GM18909 (cell line): ENCODE measurements around the gene WSB2.
"Not testable (repeated sequence)": the region's sequence is repeated elsewhere in the genome, so short reads cannot be mapped to it uniquely, and the experiment has no call there.

Experiments
- ATAC-seq: cut with Tn5 transposase; IDR thresholded peaks from one replicate; pipeline ENCODE4 v1.9.1; 2021; ENCODE audit warnings: mild to moderate bottlenecking; ENCODE audit not compliant: unreplicated experiment, poor library complexity

The WSB2 gene

GRCh38 chr12:118061011-118061872, at the start of gene WSB2:
Gene WSB2 (minus strand): TSS chr12:118061179. CDS start chr12:118061048, 131 bp downstream.
- ATAC-seq = peak; percentile 38

DNA sequence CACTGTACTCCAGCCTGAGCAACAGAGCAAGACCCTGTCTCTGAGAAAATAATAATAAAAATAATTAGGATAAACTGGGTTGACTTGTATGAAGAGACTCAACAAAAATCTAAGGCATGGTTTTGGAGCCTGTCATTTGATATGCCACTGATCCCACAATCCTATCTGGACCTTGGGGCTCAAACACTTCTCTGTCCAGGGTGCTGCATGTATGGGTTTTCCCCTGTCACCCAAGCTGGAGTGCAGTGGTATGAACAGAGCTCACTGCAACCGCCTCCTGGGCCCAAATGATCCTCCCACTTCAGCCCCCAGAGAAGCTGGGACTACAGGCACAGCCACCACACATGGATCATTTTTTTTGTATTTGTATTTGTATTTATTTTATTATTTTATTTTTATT, 48.1 kb upstream of the WSB2 start:
- no peak for ATAC-seq

DNA sequence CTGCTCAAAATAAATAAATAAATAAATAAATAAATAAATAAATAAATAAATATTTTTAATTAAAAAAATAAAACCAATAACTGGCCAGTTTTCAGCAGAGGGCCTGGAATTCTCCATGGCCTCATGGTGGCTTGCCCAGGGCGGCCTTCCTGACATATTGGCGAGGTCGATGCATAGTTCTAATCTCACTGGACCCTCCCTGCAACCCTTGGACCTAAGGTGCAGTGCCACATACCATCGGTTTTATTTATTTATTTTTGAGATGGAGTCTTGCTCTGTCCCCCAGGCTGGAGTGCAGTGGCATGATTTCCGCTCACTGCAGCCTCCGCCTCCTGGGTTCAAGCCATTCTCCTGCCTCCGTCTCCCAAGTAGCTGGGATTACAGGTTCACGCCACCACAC, 46.7 kb upstream of the WSB2 start:
- ATAC-seq = no peak

DNA sequence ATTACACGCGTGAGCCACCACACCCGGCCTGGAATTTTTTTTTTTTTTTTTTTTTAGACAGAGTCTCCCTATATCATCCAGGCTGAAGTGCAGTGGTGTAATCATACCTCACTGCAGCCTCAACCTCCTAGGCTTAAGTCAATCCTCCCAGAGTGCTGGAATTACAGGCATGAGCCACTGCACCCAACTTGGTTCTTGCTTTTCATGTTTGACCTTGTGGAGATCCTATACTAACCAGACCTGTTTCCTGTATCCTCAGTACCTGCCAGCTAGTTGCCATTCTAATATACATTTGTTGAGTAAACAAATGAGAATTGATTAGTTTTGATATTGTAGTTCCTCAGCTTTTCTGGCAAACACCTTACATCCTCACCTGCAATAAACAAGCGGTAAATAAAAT, 46.0 kb upstream of the WSB2 start:
- no peak for ATAC-seq

DNA sequence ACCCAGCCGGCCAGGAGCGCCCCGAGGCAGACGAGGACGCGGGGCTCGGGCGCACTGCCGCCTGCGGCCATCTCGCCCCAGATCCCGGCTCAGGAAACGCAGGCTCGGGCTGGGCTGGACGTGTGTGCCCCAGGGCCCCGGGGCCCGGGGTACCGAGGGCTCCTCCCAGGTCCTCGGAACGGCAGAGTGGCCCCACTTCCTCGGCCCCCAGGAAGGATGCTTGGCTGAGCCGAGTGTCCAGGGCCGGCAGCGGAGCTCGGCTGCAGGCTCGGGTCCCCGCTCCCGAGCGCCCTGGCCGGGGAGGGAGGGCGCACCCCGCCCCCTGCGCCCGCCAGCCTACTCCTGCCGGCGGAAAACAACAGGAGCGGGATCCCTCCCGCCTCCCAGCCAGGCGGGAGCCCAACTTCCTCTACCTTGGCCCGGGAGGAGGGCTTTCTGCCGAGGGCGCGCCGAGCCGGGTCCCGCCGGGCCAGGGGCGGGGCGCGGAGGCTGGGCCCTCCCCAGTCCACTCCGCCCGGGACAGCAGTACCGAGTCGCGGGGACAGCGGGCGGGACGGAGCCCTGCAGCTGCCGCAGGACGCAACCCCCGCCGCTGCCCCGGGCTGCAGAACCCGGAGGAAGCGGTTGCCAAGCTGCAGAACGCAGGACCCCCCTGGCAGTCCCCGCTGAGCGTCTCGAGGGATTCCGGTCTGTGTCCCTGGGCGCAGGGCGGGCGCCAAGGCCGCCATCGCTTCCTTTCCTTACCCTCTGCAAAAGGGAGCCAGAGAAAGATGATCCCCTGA, 42.8 kb upstream of the WSB2 start, which contains the start of gene VSIG10:
VSIG10 (minus strand) TSS at position 411 of the 782 bp plus-strand sequence; CDS start at position 71, 340 bp downstream.
- peak; percentile 52 for ATAC-seq

- ATAC-seq = peak; percentile 10
These were observed 42.2 kb upstream of the WSB2 start for GRCh38 chr12:118103201-118103600.

- no peak for ATAC-seq
These were observed 41.6 kb upstream of the WSB2 start for GRCh38 chr12:118102609-118103008.

GRCh38 chr12:118102070-118102469, 41.1 kb upstream of the WSB2 start:
- ATAC-seq = no peak

GRCh38 chr12:118101051-118101450, 40.1 kb upstream of the WSB2 start:
- no peak for ATAC-seq

GRCh38 chr12:118098911-118099671, 38.1 kb upstream of the WSB2 start:
- no peak for ATAC-seq

DNA sequence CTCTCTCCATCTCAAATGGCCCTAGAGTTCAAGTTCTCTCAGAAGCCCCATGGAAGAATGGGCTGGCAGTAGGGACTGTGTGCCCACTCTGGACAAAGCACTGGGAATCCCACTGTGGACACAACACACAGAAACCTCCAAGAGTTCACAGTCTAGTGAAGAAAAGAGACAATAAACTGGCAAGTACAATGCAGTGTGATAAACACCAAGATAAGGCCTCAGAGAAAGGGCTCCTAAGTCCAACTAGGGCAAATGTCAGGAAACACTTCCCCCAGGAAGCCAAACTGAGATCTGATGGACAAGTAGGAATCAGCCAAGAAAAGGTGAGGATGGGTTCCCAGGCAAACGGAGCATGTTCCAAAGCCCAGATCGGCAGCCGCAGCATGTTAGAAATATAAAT, 37.4 kb upstream of the WSB2 start:
- ATAC-seq = no peak

GRCh38 chr12:118094039-118094438, 33.1 kb upstream of the WSB2 start:
- no peak for ATAC-seq

- no peak for ATAC-seq
These were observed 28.8 kb upstream of the WSB2 start for GRCh38 chr12:118089782-118090181.

GRCh38 chr12:118082161-118082560, 21.2 kb upstream of the WSB2 start:
- no peak for ATAC-seq

- ATAC-seq = not testable (repeated sequence)
These were observed 20.5 kb upstream of the WSB2 start for GRCh38 chr12:118081521-118081920.

DNA sequence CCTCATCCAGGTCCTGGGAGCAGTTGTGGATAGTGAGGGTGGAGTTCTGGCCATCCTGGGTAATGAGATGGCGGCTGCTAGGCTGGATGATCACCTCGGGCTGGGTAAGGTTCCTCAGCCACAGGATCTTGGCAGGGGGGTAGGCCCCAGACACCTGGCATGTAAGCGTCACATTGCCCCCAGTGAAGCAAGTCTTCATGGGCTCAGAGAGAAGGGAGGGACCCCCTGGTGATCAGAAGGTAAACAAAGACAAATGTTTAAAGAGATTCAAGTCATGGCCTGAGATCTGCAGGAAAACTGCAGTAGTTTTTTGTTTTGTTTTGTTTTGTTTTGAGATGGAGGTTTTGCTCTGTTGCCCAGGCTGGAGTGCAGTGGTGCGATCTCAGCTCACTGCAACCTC, 12.8 kb upstream of the WSB2 start:
- ATAC-seq = no peak

- ATAC-seq = no peak
These were observed 9.7 kb upstream of the WSB2 start for GRCh38 chr12:118070650-118071049.

DNA sequence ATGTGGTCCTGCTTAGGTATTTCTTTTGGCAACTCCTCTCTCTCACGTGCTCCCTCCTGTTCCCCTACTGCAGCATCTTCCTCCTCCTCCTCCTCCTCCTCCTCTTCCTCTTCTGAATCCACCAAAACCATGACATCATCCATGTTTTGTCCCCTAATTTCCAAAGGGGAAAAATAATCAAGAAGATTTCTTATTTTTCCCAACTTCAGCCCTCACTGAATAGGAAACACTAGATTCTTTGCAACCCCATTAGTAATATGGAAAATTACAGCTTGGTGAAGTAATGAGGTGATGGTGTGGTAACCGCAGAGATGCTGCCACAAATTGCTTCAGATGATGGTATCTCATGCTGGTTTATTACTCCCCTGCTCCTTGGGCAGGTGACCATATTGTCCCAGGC, 7.5 kb upstream of the WSB2 start:
- no peak for ATAC-seq

DNA sequence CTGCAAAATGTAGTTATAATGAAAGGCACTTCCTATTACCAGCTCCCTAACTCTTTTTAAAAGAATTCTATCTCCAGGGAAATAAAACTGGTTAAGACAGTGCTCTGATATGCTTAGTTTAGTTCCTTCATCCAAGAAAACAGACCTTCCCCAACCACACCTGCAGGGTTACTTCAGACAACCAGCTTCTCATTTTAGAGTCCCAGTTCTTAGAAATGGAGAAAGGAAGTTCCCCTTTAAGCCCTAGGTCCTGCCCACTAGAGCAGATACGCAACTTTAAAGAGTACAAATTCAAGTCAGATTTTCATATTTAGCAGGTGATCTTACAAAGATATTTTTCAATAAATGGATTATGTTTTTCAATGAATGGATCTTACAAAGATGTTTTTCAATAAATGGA, 4.4 kb upstream of the WSB2 start:
- no peak for ATAC-seq

- ATAC-seq = peak; percentile 48
These were observed 3.6 kb upstream of the WSB2 start for GRCh38 chr12:118064608-118065007.
